Upper lobe of right lung (tissue), 1 donor: ENCODE data around the gene GABRD. TPM values are rescaled to one million over a fixed set of nuclear protein-coding genes. Genes with fewer than 3 reads are reported as not detected.
A peak's percentile ranks its signal among the peaks of the same experiment; 100 is the strongest.

ENCODE experiments used
- ATAC-seq: fragments of 200-7000 bp; cut with Tn5 transposase; one replicate; pipeline ENCODE4 v1.9.1; 2020; ENCODE audit warnings: mild to moderate bottlenecking, moderate library complexity
- DNase-seq: peaks from one replicate; pipeline ENCODE4 v3.0.0-alpha.2; 2020
- H3K27ac ChIP-seq: fragments of 200-600 bp; one replicate; pipeline ENCODE4 v1.8.0; 2022
- H3K27me3 ChIP-seq: fragments of 200-600 bp; one replicate; pipeline ENCODE4 v1.8.0; 2022; ENCODE audit warnings: mild to moderate bottlenecking
- H3K36me3 ChIP-seq: fragments of 200-600 bp; one replicate; pipeline ENCODE4 v1.8.0; 2022
- H3K4me1 ChIP-seq: fragments of 200-600 bp; one replicate; pipeline ENCODE4 v1.8.0; 2022
- H3K4me3 ChIP-seq: fragments of 200-600 bp; one replicate; pipeline ENCODE4 v1.8.0; 2022; ENCODE audit warnings: mild to moderate bottlenecking
- H3K9me3 ChIP-seq: fragments of 200-600 bp; one replicate; pipeline ENCODE4 v1.8.0; 2022
- CTCF ChIP-seq: fragments of 200-600 bp; IDR thresholded peaks from one replicate; pipeline ENCODE4 v1.8.0; 2022; ENCODE audit warnings: antibody characterized with exemption
- intact Hi-C: fragments of 100-400 bp; cut with DNase I; formaldehyde crosslinking; loops from one replicate; pipeline ENCODE4 v1.11.0; 2022
- total RNA-seq: library from RNA; stranded (reverse); fragmentation: NEBNext Ultra II Directional; extraction: Animal tissue kit (Norgen Biotek cat#: 25700); gene quantifications from one replicate; pipeline ENCODE4 v1.2.1, GENCODE V29; 2021
- donor health status: DM: no; HTN: yes; CAD: no; lungs with severe emphysema.

The GABRD gene
- total RNA-seq, 1 donor from 2014 or later: 2.9 TPM

- H3K4me1 ChIP-seq: peaks cover 4% of the 10 kb centered on the region
- peak; percentile 78 for DNase-seq
- H3K9me3 ChIP-seq: no peaks in the 10 kb centered on the region
- TF ChIP-seq CTCF: no peak
- H3K27me3 ChIP-seq: peaks cover 32% of the 10 kb centered on the region
- H3K36me3 ChIP-seq: no peaks in the 10 kb centered on the region
- H3K27ac ChIP-seq: no peak within 1 kb of the TSS
- peak; percentile 72 for ATAC-seq
- no peak within 1 kb of the TSS for H3K4me3 ChIP-seq
- intact Hi-C loops: no loop called here
Measured at GRCh38 chr1:2003541-2004131, 15.5 kb upstream of the GABRD start, which contains the start of gene CFAP74. Gene CFAP74, minus strand, starts transcription at chr1:2003786. Its CDS starts 12,830 bp downstream, at chr1:1990956.

- H3K27me3 ChIP-seq: peaks cover 38% of the 10 kb centered on the region
Measured at GRCh38 chr1:2004856-2005255, 14.3 kb upstream of the GABRD start.

GRCh38 chr1:2009101-2010053 lies 9.8 kb upstream of the GABRD start:
- Histone ChIP-seq H3K27ac (no peak overlapping the region), H3K4me3 (no peak overlapping the region), H3K4me1 (no peaks in the 10 kb centered on the region), H3K27me3 (peaks cover 16% of the 10 kb centered on the region), H3K36me3 (no peaks in the 10 kb centered on the region), H3K9me3 (no peaks in the 10 kb centered on the region)
- DNase-seq: no peak
- TF ChIP-seq CTCF: no peak
- intact Hi-C loops: no loop called here
- ATAC-seq: no peak

More at GRCh38 chr1:2004856-2005255, 14.3 kb upstream of the GABRD start:
- ATAC-seq (no peak), DNase-seq (no peak)
- Histone ChIP-seq H3K36me3 (no peaks in the 10 kb centered on the region), H3K27ac (no peak overlapping the region), H3K9me3 (no peaks in the 10 kb centered on the region), H3K4me1 (peaks cover 4% of the 10 kb centered on the region), H3K4me3 (no peak overlapping the region)
- TF ChIP-seq CTCF: no peak
- intact Hi-C loops: no loop called here

GRCh38 chr1:2014181-2014580 lies 5.0 kb upstream of the GABRD start:
- no peak for DNase-seq
- no peak overlapping the region for H3K27ac ChIP-seq
- H3K36me3 ChIP-seq: no peaks in the 10 kb centered on the region
- ATAC-seq: no peak
- intact Hi-C loops: no loop called here
- TF ChIP-seq CTCF: no peak
- H3K4me3 ChIP-seq: no peak overlapping the region
- H3K9me3 ChIP-seq: no peaks in the 10 kb centered on the region
- H3K4me1 ChIP-seq: no peaks in the 10 kb centered on the region
- peaks cover 18% of the 10 kb centered on the region for H3K27me3 ChIP-seq

GRCh38 chr1:2014741-2015735 lies 4.1 kb upstream of the GABRD start:
- DNase-seq (no peak), ATAC-seq (no peak)
- Histone ChIP-seq H3K4me3 (no peak overlapping the region), H3K27ac (no peak overlapping the region), H3K4me1 (peaks cover 5% of the 10 kb centered on the region), H3K9me3 (no peaks in the 10 kb centered on the region), H3K27me3 (peaks cover 22% of the 10 kb centered on the region), H3K36me3 (no peaks in the 10 kb centered on the region)
- intact Hi-C loops: no loop called here
- no peak for TF ChIP-seq CTCF
